NCI-H1417 treated with DMSO at 0.1 percent for 48 hours (cell line): ENCODE measurements around the gene CSNK1A1.
"Not testable (repeated sequence)": the region's sequence is repeated elsewhere in the genome, so short reads cannot be mapped to it uniquely, and the experiment has no call there.

Source experiments
- DNase-seq: peaks from one replicate; lab custom pipeline; 2025; lab: John Stamatoyannopoulos, UW

CSNK1A1 gene

DNA sequence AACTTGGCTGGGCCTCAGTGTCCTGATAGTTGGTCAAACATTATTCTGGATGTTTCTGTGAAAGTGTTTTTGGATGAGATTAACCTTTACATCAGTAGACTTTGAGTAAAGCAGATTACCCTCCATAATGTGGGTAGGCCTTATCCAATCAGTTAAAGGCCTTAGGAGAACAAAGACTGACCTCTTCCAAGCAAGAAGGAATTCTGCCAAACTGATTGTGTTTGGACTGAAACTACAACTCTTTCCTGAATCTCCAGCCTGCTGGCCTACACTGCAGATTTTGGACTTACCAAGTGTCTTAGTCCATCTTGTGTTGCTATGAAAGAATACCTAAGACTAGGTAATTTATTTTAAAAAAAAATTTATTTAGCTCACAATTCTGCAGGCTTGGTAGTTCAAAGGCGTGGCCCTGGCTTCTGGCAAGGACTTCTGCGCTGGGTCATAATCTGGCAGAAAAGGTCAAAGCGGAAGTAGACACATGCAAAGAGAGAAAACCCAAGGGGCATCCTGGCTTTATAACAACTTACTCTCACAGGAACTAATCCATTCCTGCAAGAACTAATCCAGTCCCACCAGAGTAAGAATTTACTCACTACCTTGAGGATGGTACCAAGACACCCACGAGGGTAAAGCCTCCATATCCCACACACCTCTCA lies 21.5 kb upstream of the CSNK1A1 start:
- no peak for DNase-seq

DNA sequence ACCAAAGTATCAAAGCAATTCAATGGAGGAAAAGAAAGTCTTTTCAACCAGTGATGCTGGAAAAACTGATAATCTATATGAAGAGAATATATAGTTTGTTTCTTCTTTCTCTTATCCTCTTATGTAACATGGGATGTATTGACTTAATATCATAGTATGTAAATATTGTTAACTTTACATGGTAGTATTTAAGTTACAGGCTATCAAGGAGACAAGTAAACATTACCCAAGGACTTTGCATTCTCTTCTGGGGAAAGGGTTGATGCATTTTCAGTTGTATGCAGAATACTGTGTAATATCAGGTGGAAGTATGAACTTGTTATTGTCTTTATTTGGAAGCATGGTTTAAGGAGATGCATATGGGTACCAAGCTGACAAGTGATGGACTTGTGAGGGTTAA lies 20.9 kb upstream of the CSNK1A1 start:
- DNase-seq: no peak

DNA sequence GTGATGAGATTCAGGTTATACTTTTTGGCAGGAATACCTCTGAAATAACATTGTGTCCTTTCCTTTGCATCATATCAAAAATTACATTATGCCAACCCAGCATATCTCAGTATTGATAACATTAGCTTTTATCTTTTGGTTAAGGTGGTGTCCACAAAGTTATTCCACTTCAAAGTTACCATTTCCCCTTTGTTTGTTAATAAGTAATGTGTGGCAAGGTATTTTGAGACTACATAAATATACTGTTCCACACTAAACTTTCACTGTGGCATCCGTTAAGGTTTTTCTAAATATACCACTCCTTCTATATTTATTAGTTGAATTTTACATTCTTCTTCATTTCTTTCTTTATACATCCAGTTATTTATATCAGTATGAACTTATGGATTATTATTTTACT lies 16.0 kb upstream of the CSNK1A1 start:
- no peak for DNase-seq

DNA sequence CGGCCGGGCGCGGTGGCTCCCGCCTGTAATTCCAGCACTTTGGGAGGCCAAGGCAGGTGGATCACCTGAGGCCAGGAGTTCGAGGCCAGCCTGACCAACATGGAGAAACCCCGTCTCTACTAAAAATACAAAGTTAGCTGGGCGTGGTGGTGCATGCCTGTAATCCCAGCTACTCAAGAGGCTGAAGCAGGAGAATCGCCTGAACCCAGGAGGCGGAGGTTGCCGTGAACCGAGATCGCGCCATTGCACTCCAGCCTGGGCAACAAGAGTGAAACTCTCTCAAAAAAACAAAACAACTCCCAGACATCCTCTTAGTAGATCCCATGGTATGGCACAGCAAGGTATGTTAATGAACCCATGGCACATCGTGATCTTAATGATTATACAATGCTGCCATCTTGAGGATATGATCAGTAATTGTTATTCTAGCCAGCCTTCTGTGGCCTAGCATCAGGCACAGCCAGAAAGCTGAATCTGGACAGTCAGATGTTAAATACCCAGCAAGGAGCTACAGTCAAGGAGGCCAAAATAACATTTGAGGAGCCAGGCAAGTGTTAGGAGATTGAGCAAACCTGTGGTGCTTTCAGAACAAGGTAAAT lies 13.4 kb upstream of the CSNK1A1 start:
- not testable (repeated sequence) for DNase-seq

- DNase-seq: no peak
Measured at GRCh38 chr5:149563466-149563865, 12.2 kb upstream of the CSNK1A1 start.

GRCh38 chr5:149561848-149562247 lies 10.6 kb upstream of the CSNK1A1 start:
- no peak for DNase-seq

- no peak for DNase-seq
Measured at GRCh38 chr5:149559706-149560105, 8.5 kb upstream of the CSNK1A1 start.

GRCh38 chr5:149552553-149553160 lies 1.4 kb upstream of the CSNK1A1 start:
- no peak for DNase-seq

DNA sequence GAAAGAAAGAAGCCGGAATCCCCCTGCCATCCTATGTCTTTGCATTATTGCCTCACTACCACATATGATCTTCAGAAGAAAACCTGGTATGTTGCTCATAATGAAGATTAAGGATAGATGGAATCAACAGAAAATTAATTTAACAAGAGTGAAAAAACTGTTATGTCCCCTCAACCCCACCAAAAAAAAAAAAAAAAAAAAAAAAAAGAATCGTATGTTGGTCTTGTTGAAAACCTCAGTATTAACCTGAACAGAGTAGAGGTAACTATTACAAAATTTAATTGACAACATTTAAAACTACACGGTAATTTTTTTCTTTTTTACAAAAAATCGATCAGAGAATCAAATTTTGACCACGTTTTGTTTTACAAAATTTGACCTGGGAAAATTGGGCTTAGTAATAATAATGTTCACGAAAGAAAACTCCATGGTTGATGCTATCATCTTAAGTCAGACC lies 827 bp upstream of the CSNK1A1 start:
- DNase-seq: no peak

GRCh38 chr5:149550594-149551226 lies 529 bp downstream of the CSNK1A1 start:
- DNase-seq: no peak

- no peak for DNase-seq
Measured at GRCh38 chr5:149550268-149550583, 1.0 kb downstream of the CSNK1A1 start.

GRCh38 chr5:149549461-149550267 lies 1.6 kb downstream of the CSNK1A1 start:
- DNase-seq: no peak

DNA sequence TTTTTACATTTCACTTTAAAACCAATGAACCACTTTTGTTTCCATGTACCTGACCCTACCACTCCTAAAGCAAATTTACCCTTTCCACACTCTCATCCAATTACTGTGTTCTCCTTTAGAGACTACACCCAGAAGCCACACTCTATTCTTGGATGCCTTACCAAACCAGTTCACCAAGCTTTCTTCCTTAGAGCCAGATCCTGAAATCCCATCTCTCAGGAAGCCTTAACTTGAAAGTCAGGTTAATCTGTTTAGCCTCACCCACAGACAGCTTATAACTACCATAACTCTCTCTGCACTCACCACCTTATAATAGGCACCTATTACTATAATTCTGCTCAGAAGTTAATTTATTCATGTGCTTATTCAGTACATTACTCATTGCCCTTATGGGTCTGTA lies 4.3 kb downstream of the CSNK1A1 start:
- DNase-seq: peak; percentile 5

- DNase-seq: no peak
Measured at GRCh38 chr5:149545327-149545726, 5.9 kb downstream of the CSNK1A1 start.

- no peak for DNase-seq
Measured at GRCh38 chr5:149544028-149544420, 7.2 kb downstream of the CSNK1A1 start.

GRCh38 chr5:149543361-149544027 lies 7.7 kb downstream of the CSNK1A1 start:
- DNase-seq: no peak

GRCh38 chr5:149541893-149542292 lies 9.3 kb downstream of the CSNK1A1 start:
- no peak for DNase-seq

GRCh38 chr5:149540089-149540488 lies 11.2 kb downstream of the CSNK1A1 start:
- no peak for DNase-seq

DNA sequence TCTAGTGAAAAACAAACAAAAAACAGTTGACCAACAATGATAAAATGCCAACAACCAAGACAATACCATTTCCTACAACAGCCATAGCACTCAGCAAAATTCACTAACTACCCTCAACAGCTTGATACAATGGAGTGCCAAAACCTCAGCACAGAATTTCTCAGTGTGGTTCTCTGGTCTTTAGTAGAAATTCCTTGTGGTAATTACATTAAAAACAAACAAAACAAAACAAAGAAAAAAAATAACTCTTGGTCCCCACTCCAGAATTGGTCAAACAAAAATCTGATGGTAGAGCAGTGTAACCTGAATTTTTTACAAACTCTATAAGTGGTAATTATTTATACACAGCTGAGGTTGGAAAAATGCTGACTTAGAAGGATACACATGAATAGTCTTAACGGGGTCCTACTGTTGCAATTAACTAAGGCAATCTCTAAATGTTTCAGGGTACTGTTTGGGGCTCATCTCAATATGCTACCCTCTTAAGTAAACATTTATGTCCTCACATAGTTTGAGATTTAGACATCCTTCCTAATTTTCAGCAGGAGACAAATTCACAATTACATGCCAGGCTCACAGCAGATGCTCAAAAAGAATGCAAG lies 13.8 kb downstream of the CSNK1A1 start:
- DNase-seq: no peak

- DNase-seq: not testable (repeated sequence)
Measured at GRCh38 chr5:149535787-149536186, 15.5 kb downstream of the CSNK1A1 start.

GRCh38 chr5:149532413-149532812 lies 18.8 kb downstream of the CSNK1A1 start:
- DNase-seq: no peak
